ENCODE results near the gene TXNRD2. TPM values are rescaled to one million over a fixed set of nuclear protein-coding genes. Genes with fewer than 3 reads are reported as not detected.
A peak's percentile ranks its signal among the peaks of the same experiment; 100 is the strongest.

TXNRD2 gene
- total and polyA plus RNA-seq, 2 of the 4 experiments (the other 2 are of a cell fraction): 15.6 to 25.7 TPM

DNA sequence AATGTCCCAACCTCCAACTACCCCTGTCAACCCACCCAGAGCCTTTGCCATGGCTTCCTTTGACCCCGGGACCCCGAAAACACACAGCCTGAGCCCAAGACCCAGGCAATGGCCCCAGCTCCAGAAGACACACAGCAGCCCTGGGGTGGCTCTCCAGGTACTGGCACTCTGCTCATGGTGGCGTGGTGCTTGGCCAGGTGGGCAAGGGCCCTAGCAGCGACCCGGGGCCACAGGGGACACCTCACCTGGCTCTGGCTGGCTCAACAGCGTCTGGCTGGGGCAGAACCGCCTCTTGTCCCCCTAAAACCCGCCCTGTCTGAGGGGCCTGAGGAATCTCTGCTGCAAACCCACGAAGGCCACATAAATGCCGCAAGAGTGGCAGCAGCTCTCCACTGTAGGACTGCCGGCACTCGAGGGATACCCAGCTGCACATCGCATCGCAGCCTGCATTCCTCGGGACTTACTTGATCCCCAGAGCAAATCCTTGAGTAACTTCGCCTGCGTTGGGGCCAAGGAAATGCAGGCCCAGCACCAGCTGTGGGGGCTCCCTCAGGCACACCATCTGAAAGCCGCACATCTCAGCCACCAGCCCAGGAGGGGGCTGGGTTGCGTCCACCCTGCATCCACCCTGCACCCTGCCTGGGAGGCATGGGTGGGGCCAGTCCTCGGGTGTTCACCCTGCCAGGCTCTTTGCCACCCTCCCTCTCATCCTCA lies 63.8 kb downstream of the TXNRD2 start:
- Histone ChIP-seq H3K27me3 (ENCODE audit: control insufficient read depth, insufficient read depth, low read length) (no peaks in the 10 kb centered on the region), H3K27ac (ENCODE audit: insufficient read depth, low read length) (peak overlapping the region; percentile 27), H3K4ac (ENCODE audit: low read depth, low read length) (peak overlapping the region; percentile 86), H3K14ac (replicated peaks; ENCODE audit: low read depth, low read length) (peak overlapping the region; percentile 84; the same call in 1 of the 2 replicates), H2BK120ac (ENCODE audit: low read depth, low read length) (peak overlapping the region; percentile 92), H2AFZ (replicated peaks; ENCODE audit: low read length, poor library complexity) (peak overlapping the region; percentile 64), H4K5ac (ENCODE audit: low read depth, low read length) (no peak overlapping the region), H3K9me3 (ENCODE audit: control insufficient read depth, insufficient read depth, low read length) (no peaks in the 10 kb centered on the region), H3K23ac (ENCODE audit: low read depth, low read length) (peak overlapping the region; percentile 67; the same call in 1 of the 2 replicates), H3K36me3 (ENCODE audit: control insufficient read depth, insufficient read depth, low read length) (peaks cover 1% of the 10 kb centered on the region; the same call in 1 of the 2 replicates), H4K91ac (ENCODE audit: insufficient read depth, low read depth, low read length) (peak overlapping the region; percentile 96), H3K79me1 (ENCODE audit: low read depth in 1 of 2, low read length in 2 of 2) (peaks cover 18 to 42% of the 10 kb centered on the region in 2 experiments), H2BK15ac (ENCODE audit: low read depth, low read length) (peak overlapping the region; percentile 87; the same call in 2 of the 3 replicates), H3K9me1 (ENCODE audit: insufficient read depth, low read length) (peaks cover 40% of the 10 kb centered on the region), H4K8ac (ENCODE audit: low read depth in 2 of 2, low read length in 2 of 2) (peak overlapping the region; percentile 65 to 72; a peak in 3 of 4 replicates), H3K18ac (ENCODE audit: low read depth, low read length) (peak overlapping the region; percentile 20), H3K56ac (ENCODE audit: extremely low read depth, insufficient read depth, low read length) (no peak overlapping the region), H3K9ac (ENCODE audit: low read depth, low read length) (no peak overlapping the region), H2AK5ac (ENCODE audit: low read depth, low read length) (peak overlapping the region; percentile 98), H3K4me2 (ENCODE audit: low read depth, low read length) (no peak overlapping the region), H3K4me3 (ENCODE audit: insufficient read depth, low read depth, low read length) (no peak overlapping the region), H4K20me1 (ENCODE audit: insufficient read depth, low read length) (peaks cover 4% of the 10 kb centered on the region), H2BK20ac (ENCODE audit: low read depth, low read length) (peak overlapping the region; percentile 83), H2BK5ac (ENCODE audit: low read depth, low read length, poor library complexity, severe bottlenecking) (peak overlapping the region; percentile 84), H3K4me1 (ENCODE audit: control insufficient read depth, insufficient read depth, low read length) (peaks cover 49% of the 10 kb centered on the region), H2AK9ac (replicated peaks; ENCODE audit: low read depth, low read length, poor library complexity) (peak overlapping the region; percentile 94)
- ATAC-seq (ENCODE audit: low read depth) (no peak), DNase-seq (peak; percentile 58)
- ChIA-PET CTCF (interaction anchor here (1.0 kb wide), 1 partner anchor 147 kb away, joined by 3 read pairs; no protein-coding TSS in a partner anchor), POLR2A (ENCODE audit: unreplicated experiment) (no interaction called here)
- intact Hi-C loops (cut with micrococcal nuclease): no loop called here
- 92% methylated on average over 17 of the region's 20 CpGs; no CpG with 5 or more reads in 1 of the 2 experiments for WGBS, 2 experiments (ENCODE audit: extremely low coverage in 2 of 2, insufficient read length in 1 of 2)
- dilution Hi-C loops (cut with HindIII; ENCODE audit: low sequenced_read_pairs, unreplicated experiment): no loop called here
- no TSS peak for BruUV-seq (replicated peaks)
- in situ Hi-C loops (cut with MboI; ENCODE audit: low sequenced_read_pairs): no loop called here
- TF ChIP-seq MXI1 (IDR thresholded peaks at IDR 0.05; ENCODE audit: borderline replicate concordance, low read depth, low read length) (no peak), CHD1 (IDR thresholded peaks at IDR 0.05; ENCODE audit: low read depth, low read length) (no peak), BHLHE40 (IDR thresholded peaks at IDR 0.05; ENCODE audit: low read depth, low read length) (no peak), POLR2A (IDR thresholded peaks at IDR 0.05; ENCODE audit: low read depth, low read length) (no peak), RCOR1 (IDR thresholded peaks at IDR 0.05; ENCODE audit: insufficient replicate concordance, low read length) (no peak), RAD21 (IDR thresholded peaks at IDR 0.05; ENCODE audit: low read length) (no peak), SMC3 (IDR thresholded peaks at IDR 0.05; ENCODE audit: low read depth, low read length) (no peak), FOS (IDR thresholded peaks at IDR 0.05; ENCODE audit: low read depth, low read length) (no peak), CEBPB (IDR thresholded peaks at IDR 0.05; ENCODE audit: low read depth, low read length) (no peak), MAZ (IDR thresholded peaks at IDR 0.05; ENCODE audit: borderline replicate concordance, low read depth, low read length) (no peak), NFE2L2 (IDR thresholded peaks at IDR 0.05; ENCODE audit: low read depth, low read length) (no peak), RFX5 (IDR thresholded peaks at IDR 0.05; ENCODE audit: low read depth, low read length) (no peak)
- TF ChIP-seq, protein P1, sequence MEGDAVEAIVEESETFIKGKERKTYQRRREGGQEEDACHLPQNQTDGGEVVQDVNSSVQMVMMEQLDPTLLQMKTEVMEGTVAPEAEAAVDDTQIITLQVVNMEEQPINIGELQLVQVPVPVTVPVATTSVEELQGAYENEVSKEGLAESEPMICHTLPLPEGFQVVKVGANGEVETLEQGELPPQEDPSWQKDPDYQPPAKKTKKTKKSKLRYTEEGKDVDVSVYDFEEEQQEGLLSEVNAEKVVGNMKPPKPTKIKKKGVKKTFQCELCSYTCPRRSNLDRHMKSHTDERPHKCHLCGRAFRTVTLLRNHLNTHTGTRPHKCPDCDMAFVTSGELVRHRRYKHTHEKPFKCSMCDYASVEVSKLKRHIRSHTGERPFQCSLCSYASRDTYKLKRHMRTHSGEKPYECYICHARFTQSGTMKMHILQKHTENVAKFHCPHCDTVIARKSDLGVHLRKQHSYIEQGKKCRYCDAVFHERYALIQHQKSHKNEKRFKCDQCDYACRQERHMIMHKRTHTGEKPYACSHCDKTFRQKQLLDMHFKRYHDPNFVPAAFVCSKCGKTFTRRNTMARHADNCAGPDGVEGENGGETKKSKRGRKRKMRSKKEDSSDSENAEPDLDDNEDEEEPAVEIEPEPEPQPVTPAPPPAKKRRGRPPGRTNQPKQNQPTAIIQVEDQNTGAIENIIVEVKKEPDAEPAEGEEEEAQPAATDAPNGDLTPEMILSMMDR (conservative IDR thresholded peaks at IDR 0.05; ENCODE audit: low read depth, low read length): no peak
- TF ChIP-seq, protein P2, sequence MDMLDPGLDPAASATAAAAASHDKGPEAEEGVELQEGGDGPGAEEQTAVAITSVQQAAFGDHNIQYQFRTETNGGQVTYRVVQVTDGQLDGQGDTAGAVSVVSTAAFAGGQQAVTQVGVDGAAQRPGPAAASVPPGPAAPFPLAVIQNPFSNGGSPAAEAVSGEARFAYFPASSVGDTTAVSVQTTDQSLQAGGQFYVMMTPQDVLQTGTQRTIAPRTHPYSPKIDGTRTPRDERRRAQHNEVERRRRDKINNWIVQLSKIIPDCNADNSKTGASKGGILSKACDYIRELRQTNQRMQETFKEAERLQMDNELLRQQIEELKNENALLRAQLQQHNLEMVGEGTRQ (IDR thresholded peaks at IDR 0.05; ENCODE audit: low read depth, low read length): no peak
- TF ChIP-seq, protein P3, sequence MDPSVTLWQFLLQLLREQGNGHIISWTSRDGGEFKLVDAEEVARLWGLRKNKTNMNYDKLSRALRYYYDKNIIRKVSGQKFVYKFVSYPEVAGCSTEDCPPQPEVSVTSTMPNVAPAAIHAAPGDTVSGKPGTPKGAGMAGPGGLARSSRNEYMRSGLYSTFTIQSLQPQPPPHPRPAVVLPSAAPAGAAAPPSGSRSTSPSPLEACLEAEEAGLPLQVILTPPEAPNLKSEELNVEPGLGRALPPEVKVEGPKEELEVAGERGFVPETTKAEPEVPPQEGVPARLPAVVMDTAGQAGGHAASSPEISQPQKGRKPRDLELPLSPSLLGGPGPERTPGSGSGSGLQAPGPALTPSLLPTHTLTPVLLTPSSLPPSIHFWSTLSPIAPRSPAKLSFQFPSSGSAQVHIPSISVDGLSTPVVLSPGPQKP (IDR thresholded peaks at IDR 0.05; ENCODE audit: borderline replicate concordance, low read depth, low read length): no peak

Measured in IMR-90 (cell line).